GDM1 (cell line): ENCODE measurements around the gene KRT6A.

ENCODE experiments used
- DNase-seq: peaks from one replicate; lab custom pipeline; 2025; lab: John Stamatoyannopoulos, UW

The KRT6A gene

DNA sequence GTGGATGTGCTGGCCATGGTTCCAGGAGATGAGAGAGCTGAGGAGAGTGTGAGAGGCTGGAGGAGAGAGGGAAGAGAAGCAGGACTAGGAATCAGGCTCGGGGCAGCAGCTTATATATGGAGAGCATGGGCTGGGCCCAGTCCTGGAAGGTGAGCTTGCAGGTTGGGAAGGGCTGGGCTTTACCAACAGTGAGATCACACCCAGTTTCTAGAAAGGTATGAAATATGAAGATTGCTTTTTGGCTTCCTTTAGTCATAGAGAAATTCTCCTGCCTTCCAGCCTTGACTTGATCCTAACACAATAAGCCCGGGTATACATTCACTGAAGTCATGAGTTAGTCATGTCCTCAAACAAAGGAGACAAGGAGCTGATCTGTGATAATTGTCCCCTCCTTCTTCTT, at the start of gene KRT6A:
Gene KRT6A, minus strand, starts transcription at position 86 of the 400 bp plus-strand sequence. Its CDS starts 69 bp downstream, at position 17.
- no peak for DNase-seq

DNA sequence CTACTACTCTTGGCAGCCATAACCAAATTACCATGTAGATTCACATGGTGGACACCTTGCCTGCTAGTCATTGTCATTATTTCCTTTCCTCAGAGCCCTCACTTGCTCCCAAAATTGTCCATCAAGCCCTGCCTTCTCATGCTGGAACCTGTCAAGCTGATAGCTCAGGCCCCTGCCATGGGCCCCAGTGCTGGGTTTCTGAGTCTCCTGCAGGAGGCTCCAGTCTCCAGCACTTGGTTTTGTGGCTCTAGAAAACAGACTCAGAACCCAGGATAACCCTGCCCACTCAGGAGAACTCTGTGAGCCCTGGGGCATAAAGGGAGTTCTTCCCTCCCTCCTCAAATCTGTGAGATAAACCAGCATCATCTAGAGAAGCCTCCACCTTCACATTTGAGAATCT, 49.1 kb upstream of the KRT6A start:
- DNase-seq: no peak

- DNase-seq: no peak
These were observed 48.7 kb upstream of the KRT6A start for GRCh38 chr12:52541709-52542108.

- no peak for DNase-seq
These were observed 47.5 kb upstream of the KRT6A start for GRCh38 chr12:52540531-52540930.

DNA sequence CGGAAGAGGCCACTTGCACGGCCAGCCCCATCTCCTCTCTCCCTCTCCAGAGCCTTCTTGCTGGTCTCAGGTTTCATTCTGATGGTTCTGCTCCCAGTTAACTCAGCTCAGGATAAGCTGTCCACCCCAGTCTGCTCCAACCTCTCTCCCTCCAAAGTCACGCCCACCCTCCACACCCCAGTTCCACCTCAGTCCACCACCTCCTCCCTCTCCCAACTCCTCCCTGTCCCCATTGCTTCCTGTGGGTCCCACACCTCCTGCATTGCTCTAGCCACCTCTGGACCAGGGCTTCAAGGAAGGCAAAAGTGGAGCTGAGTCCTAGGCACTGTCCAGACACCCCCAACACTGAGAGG, 46.7 kb upstream of the KRT6A start:
- no peak for DNase-seq

DNA sequence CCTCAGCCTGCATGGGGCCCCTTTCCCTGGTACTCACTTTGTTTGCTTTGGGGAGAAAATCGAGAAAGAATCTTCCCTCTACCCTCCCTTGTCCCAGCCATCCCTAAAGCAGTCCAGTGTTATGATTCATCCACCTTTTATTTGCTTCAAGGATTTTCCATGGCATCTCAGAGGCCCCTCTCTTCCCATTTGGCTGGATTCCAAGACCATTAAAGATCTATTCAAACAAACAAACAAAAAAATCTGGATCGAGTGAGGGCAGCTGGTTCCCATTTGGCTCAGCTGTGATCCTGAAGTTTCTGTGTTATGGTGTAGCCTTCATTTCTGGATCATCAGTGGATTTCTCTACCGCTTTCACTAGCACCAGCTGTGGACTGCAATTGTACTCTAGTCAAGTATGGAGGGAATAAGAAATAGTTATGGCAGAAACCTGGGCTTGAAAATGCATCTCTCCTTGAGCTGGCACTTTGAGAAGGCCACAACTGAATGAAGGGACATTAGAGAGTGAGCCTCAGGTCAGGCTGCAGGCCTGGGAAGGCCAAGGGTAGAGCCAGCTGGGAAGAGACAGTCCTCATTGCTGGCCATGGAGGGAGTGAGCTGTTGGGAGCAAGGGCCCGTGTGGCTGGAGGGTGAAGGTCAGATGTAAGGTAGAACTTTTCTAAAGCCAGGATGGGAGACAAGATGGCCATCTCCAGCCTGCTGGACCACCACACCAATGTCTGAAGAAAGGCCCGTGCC, 46.2 kb upstream of the KRT6A start:
- DNase-seq: no peak

DNA sequence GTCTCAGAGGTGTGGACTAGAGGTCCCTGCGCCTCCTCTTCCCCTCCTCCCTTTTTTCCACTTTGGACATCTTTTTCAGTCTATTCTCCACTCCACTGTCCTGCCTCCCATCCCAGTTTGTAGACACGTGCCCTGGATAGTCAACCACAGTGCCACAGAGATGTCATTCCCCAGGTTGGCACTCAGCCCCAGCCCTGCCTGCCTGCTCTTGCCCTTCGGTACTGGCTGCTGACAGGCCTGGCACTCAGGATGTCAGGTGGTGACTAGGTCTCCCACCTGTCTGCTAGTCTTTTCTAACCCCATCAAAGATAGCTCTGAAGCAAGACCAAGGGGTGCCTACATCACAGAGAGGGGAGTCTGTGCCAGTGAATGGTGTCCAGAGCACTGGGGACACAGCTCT, 44.0 kb upstream of the KRT6A start:
- no peak for DNase-seq

GRCh38 chr12:52535574-52535973, 42.5 kb upstream of the KRT6A start:
- DNase-seq: no peak

DNA sequence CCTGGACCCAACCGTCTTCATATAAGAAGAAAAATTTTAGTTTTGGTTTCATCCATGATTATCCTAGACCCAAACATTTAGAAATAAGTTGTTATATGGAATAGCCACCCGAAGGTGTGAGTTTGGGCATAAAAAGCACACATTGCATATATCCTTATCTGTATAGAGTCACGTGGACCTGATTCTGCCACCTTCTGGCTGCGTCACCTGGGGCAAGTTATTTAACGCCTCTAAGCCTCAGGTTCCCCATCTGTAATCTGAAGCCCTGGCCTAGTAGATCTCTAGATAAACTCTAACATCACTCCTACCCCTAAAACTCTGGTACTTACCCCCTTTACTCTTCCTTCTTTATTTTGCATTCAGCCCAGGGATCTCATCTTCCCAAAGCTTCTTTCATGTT, 41.4 kb upstream of the KRT6A start:
- no peak for DNase-seq

GRCh38 chr12:52533686-52534470, 40.8 kb upstream of the KRT6A start:
- DNase-seq: no peak

GRCh38 chr12:52532636-52533035, 39.6 kb upstream of the KRT6A start:
- DNase-seq: no peak

- no peak for DNase-seq
These were observed 38.7 kb upstream of the KRT6A start for GRCh38 chr12:52531566-52532300.

GRCh38 chr12:52530905-52531304, 37.8 kb upstream of the KRT6A start:
- DNase-seq: no peak

DNA sequence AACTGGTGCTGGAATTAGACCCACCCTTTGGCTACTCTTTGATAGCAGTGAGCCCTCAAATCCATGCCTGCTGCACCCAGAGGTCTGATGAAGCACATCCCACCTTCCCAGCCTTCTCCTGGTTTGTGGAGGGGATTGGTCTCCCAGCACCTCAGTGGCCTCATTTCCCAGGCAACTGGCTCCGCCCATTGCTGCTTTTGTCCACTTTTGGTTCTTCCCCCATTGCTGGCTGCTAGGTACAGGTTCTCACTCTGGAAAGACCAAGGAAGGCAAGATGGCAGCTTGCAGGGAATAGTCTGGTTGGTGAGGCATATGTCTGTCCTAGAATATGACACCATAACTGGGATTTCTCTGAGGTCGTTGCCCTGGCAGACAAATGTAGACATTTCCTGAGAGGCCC, 37.3 kb upstream of the KRT6A start:
- DNase-seq: no peak

GRCh38 chr12:52529846-52530245, 36.8 kb upstream of the KRT6A start:
- no peak for DNase-seq

GRCh38 chr12:52529417-52529816, 36.4 kb upstream of the KRT6A start:
- DNase-seq: no peak

DNA sequence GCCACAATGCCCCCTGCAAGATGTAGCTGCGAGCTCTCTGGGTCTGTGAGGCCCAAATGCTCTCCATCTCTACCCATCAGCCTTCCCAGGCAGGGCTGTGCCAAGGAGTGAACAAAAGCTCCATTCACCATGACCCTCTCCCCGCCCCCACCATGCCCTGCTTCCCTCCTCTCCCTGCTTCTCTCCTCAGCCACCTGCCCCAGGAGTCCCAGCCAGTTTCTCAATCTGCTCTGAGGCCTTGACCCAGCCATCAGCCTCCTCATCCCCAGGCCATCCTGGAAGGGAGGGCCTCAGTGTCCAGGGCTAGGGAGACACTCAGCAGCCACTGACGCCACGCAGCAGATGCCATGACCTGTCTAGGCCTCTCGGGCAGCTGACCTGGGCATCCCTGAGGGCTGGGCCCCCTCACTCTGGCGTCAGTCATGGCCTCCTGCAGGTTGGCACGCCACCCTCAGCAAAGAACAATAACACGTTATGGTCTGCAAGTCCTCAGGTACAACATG, 35.6 kb upstream of the KRT6A start:
- DNase-seq: no peak

- DNase-seq: no peak
These were observed 34.2 kb upstream of the KRT6A start for GRCh38 chr12:52527121-52527800.

- DNase-seq: no peak
These were observed 33.5 kb upstream of the KRT6A start for GRCh38 chr12:52526511-52526951.

DNA sequence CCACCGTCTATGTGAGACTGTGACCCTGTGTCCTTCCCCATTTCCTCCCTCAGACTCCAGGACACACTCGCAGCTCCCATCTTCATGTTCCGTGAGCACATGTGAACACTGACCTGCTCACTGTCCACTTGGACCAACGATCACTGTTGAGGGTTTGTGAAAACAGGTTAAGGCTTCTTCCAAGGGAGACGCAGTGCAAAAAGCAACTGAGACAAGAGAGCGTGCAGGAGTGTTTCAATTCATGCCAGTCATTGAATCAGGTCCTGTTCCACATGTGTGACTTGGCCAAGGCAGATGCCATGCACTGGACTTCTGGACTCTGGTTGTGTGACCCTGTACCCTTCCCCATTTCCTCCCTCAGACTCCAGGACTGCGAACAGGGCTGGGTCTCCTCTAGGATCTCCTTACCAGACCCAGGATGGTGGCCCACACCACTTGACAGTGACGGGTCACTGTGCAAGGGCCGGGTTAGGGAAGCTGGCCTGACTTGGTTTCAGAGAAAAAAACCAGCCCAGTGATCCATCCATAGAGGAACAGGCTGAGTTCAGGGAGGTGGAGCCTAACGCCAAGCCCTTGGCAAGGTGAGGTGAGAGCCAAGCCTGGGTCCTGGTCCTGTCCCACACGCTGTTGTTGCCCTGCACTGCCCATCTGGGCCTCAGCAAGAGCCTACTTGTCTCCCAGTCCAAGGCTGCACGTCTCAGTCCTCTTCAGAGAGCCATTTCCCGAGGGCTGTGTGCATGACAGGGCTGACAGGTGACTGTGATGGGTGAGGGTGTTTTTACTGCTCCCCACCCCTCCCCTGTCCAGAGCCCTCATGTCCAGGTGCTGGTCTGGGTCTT, 32.8 kb upstream of the KRT6A start:
- no peak for DNase-seq
